Measurements from ENCODE around the gene SLC22A5. TPM values are rescaled to one million over a fixed set of nuclear protein-coding genes. Genes with fewer than 3 reads are reported as not detected.

SLC22A5 gene
- total and polyA plus RNA-seq, 10 of the 15 experiments (the other 5 are each of a cell fraction or from before 2014, with no cell fraction given) = 1.1 to 4.4 (median 2.3) TPM

DNA sequence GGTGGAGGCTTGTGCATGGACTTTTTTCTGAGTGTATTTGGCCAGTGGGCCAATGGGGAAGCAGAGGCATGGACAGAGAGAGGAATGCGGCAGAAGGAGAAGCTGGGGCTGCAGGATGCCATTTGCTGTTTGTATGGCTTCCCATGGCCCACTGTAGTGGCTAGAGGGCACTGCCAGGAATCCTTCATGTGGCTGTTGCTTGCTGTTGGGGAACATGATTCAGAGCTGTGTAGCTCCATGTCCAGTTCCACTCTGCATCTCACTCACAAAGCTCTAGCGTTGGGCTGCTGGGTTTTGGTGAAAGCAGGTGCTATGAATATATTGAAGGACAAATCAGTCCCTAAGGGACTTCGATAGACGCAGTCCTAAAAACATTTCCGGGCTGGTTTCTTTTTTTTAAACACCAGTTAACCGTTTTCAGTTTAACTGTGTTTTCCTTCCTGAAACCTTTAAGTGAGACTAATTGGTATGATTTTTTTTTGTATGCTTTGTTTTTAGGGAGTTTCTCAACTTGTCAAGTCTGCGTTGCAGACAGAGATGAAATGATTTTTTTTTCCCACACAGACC lies 51.3 kb downstream of the SLC22A5 start (continued):
- TF ChIP-seq SKIL (IDR thresholded peaks at IDR 0.05; ENCODE audit: low read depth, poor library complexity, severe bottlenecking) (peak; percentile 91), KDM1A (IDR thresholded peaks at IDR 0.05; ENCODE audit: borderline replicate concordance) (no peak), ZNF24 (IDR thresholded peaks at IDR 0.05) (peak; percentile 90), MEF2B (IDR thresholded peaks at IDR 0.05; ENCODE audit: partially characterized antibody, poor library complexity, severe bottlenecking) (peak; percentile 96), KLF5 (IDR thresholded peaks at IDR 0.05; ENCODE audit: partially characterized antibody) (no peak), CREM (IDR thresholded peaks at IDR 0.05; ENCODE audit: low read depth) (no peak), SUZ12 (IDR thresholded peaks at IDR 0.05; ENCODE audit: unreplicated experiment) (no peak), MXI1 (IDR thresholded peaks at IDR 0.05; ENCODE audit: low read depth, low read length) (peak; percentile 58; the same call in 1 of the 2 replicates), EZH2 (IDR thresholded peaks at IDR 0.05; ENCODE audit: borderline replicate concordance, control insufficient read depth, low read depth, low read length) (no peak), ATF7 (IDR thresholded peaks at IDR 0.05; ENCODE audit: low read depth) (peak; percentile 72), POLR2AphosphoS5 (IDR thresholded peaks at IDR 0.05; ENCODE audit: low read length) (peak; percentile 77), EED (IDR thresholded peaks at IDR 0.05; ENCODE audit: low read depth) (peak; percentile 83), EGR1 (IDR thresholded peaks at IDR 0.05; ENCODE audit: borderline replicate concordance in 1 of 2, low read depth in 2 of 2, low read length in 2 of 2) (no peak), FOXK2 (IDR thresholded peaks at IDR 0.05) (no peak), ZSCAN29 (IDR thresholded peaks at IDR 0.05) (no peak; the same call in 1 of the 2 replicates), ELK1 (IDR thresholded peaks at IDR 0.05; ENCODE audit: low read depth, low read length) (peak; percentile 52; the same call in 1 of the 2 replicates), GATAD2B (conservative IDR thresholded peaks at IDR 0.05; ENCODE audit: low read depth) (peak; percentile 24)
- TF ChIP-seq, protein P1, sequence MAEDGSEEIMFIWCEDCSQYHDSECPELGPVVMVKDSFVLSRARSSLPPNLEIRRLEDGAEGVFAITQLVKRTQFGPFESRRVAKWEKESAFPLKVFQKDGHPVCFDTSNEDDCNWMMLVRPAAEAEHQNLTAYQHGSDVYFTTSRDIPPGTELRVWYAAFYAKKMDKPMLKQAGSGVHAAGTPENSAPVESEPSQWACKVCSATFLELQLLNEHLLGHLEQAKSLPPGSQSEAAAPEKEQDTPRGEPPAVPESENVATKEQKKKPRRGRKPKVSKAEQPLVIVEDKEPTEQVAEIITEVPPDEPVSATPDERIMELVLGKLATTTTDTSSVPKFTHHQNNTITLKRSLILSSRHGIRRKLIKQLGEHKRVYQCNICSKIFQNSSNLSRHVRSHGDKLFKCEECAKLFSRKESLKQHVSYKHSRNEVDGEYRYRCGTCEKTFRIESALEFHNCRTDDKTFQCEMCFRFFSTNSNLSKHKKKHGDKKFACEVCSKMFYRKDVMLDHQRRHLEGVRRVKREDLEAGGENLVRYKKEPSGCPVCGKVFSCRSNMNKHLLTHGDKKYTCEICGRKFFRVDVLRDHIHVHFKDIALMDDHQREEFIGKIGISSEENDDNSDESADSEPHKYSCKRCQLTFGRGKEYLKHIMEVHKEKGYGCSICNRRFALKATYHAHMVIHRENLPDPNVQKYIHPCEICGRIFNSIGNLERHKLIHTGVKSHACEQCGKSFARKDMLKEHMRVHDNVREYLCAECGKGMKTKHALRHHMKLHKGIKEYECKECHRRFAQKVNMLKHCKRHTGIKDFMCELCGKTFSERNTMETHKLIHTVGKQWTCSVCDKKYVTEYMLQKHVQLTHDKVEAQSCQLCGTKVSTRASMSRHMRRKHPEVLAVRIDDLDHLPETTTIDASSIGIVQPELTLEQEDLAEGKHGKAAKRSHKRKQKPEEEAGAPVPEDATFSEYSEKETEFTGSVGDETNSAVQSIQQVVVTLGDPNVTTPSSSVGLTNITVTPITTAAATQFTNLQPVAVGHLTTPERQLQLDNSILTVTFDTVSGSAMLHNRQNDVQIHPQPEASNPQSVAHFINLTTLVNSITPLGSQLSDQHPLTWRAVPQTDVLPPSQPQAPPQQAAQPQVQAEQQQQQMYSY (CRISPR knock-in tag; IDR thresholded peaks at IDR 0.05) = no peak
- TF ChIP-seq, protein P2, sequence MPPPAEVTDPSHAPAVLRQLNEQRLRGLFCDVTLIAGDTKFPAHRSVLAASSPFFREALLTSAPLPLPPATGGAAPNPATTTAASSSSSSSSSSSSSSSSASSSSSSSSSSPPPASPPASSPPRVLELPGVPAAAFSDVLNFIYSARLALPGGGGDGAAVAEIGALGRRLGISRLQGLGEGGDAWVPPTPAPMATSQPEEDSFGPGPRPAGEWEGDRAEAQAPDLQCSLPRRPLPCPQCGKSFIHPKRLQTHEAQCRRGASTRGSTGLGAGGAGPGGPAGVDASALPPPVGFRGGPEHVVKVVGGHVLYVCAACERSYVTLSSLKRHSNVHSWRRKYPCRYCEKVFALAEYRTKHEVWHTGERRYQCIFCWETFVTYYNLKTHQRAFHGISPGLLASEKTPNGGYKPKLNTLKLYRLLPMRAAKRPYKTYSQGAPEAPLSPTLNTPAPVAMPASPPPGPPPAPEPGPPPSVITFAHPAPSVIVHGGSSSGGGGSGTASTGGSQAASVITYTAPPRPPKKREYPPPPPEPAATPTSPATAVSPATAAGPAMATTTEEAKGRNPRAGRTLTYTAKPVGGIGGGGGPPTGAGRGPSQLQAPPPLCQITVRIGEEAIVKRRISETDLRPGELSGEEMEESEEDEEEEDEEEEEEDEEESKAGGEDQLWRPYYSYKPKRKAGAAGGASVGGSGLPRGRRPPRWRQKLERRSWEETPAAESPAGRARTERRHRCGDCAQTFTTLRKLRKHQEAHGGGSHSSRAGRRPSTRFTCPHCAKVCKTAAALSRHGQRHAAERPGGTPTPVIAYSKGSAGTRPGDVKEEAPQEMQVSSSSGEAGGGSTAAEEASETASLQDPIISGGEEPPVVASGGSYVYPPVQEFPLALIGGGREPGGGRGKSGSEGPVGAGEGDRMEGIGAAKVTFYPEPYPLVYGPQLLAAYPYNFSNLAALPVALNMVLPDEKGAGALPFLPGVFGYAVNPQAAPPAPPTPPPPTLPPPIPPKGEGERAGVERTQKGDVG (CRISPR knock-in tag; IDR thresholded peaks at IDR 0.05) = no peak

Measured in GM12878 (cell line).